Activated T-cell treated with anti-CD3 and anti-CD28 coated beads, Interleukin-2, amount 50 U/mL, for 1 hour (primary cell): ENCODE measurements around the gene HDAC4.

Source experiments
- DNase-seq: peaks from one replicate; pipeline ENCODE4 v3.0.0-alpha.2; 2020

HDAC4 gene

GRCh38 chr2:239159476-239159911 lies 241.3 kb downstream of the HDAC4 start:
- peak; percentile 3 for DNase-seq

GRCh38 chr2:239158641-239159475 lies 242.0 kb downstream of the HDAC4 start:
- peak; percentile 6 for DNase-seq

GRCh38 chr2:239157771-239158170 lies 243.0 kb downstream of the HDAC4 start:
- DNase-seq = peak; percentile 8

DNA sequence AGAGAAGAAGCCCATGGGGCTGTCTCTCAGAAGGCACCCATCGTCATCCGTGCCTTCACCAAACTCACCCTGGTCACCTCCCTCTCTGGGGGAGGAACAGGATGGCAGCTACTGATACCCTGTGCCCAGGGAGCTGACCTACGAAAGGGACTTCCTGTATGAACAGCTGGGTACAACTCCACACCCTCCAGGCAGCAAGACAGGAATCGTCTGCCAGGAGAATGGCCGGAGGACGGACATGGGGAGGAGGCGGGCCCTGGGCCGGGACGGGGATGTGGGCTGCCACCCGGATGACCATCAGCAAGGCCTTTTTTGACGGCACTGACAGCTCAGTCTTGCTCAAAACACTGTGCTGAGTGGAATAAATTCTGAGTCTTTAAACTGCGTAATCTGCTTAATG lies 243.6 kb downstream of the HDAC4 start:
- no peak for DNase-seq

GRCh38 chr2:239156516-239157265 lies 244.1 kb downstream of the HDAC4 start:
- DNase-seq = peak; percentile 16

DNA sequence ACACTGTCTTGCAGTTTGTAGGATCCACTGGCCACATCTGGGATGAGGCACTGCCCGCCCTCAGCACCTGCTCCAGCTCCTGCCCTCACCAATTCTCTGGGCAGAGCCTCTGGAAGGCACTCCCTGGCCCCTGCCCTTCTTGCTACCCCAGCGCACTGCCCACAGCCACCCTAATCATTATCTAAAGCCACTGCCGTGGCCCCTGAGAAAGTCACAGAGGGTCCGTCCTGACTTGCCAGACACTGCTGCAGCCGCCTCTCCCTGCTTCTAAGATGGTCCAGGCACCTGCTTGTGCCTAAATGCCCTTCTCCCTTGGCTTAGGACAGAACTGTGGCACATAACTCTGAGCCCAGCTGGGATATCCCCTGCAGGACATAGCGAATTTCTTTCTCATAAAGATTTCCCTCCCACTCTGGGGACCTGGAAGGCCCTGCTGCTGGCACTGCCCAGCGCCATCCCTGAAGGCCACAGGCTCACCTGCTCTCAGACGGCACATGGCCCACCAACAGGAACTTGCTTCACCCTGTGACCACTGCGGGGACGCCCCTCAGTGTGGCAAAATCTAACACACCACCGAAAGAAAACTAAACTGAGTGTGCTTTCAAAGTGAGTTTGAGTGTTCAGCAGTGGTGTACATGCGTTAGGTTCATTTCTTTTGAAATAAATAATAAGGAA lies 244.9 kb downstream of the HDAC4 start:
- DNase-seq = peak; percentile 6

GRCh38 chr2:239154971-239155805 lies 245.6 kb downstream of the HDAC4 start:
- DNase-seq = peak; percentile 12

DNA sequence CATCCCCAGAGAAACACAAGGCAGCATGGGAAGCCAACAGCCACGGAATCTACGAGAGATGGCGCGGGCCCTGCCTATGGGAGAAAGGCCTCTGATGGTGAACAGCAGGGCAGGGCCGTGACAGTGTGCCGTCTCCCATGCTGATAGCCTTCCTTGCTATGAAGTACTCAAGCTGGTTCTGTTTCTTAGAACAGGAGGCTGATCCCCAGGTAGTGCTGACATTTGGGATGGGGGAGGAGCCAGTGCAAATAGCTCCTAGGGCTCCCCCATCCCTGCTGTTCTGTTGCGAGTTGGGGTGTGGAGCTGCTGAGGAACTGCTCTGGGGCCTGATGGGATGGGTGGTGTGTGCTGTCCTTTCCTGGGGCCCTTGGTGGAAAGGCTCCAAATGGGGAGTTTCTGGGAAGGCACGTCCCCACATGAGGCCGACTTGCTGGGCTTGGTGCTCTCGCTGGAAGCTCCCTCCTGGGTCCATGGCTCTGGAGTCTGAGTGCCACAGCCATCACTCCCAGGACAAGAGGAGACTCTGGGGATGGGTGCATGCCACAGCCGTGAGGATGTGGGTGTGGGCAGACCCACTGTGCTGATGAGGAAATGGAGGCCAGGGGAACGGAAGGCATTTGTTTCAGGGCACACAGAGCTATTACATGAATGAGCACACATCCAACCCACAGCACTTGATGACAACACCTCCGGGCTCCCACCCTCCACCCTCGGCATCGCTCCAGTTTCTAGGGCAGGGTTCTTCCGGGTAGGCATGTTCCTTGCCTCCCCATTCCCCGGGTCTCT lies 246.8 kb downstream of the HDAC4 start:
- peak; percentile 12 for DNase-seq

- DNase-seq = no peak
Measured at GRCh38 chr2:239152916-239153305, 247.9 kb downstream of the HDAC4 start.

GRCh38 chr2:239152239-239152915 lies 248.4 kb downstream of the HDAC4 start:
- DNase-seq = peak; percentile 4

DNA sequence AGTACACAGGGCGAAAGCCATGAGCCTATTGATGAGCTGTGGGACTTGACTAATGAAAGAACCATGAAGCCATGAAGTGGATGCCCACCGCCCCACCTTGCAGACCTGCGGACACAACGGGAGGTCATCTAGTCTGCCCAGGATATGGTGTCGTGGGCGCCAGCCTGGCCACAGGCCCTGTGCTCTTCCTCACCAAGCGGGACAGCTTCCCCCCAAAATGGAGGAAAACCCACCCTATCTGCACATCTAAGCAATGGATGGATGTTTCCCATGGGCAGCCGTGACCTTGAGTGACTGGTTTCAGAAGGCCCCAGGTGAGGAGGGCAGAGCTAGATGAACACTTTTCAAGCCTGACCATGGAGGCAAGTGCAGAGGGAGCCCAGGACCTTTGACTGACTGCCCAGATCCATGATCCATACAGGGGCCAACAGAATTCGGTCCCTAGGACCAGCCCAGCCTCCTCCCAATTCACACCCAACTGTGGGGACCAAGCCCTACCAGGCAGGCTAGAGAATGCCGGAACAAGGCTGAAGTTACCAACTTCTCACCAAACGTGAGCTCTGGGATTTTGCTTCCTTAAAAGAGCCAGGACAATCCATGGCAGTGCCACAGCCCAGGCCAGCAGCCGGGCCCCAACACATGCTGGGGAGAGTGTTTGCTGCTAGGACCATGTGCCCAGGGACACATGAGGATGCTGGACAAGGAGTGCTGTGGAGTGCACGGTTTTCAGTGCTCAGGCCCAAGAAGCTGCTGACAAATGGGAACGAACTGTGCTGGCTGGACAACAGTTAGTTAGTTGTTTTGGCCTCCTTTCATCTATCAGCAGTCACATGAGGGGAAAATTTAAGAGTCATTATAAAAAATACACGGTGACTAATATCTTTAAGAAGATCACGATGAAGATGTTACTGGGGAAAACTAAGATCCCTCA lies 249.4 kb downstream of the HDAC4 start:
- peak; percentile 12 for DNase-seq

DNA sequence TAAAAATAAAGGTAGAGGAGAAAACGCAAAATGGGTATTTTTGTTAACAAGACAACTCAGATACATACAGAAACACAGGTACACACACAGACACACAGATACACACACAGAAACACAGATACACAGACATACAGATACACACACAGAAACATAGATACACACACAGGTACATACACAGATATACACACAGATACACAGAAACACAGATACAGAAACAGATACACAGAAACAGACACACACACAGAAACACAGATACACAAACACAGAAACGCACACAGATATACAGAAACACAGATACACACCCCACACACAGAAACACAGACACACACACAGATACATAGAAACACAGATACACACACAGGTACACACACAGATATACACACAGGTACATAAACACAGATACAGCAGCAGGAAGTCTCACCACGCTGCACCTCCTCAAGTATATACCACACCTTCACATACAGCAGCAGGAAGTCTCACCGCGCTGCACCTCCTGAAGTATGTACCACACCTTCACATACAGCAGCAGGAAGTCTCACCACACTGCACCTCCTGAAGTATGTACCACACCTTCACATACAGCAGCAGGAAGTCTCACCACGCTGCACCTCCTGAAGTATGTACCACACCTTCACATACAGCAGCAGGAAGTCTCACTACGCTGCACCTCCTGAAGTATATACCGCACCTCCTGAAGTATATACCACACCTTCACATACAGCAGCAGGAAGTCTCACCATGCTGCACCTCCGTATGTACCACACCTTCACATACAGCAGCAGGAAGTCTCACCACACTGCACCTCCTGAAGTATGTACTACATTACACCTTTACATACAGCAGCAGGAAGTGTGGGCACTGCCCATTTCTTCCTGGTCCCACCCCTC lies 250.5 kb downstream of the HDAC4 start:
- DNase-seq = peak; percentile 17

DNA sequence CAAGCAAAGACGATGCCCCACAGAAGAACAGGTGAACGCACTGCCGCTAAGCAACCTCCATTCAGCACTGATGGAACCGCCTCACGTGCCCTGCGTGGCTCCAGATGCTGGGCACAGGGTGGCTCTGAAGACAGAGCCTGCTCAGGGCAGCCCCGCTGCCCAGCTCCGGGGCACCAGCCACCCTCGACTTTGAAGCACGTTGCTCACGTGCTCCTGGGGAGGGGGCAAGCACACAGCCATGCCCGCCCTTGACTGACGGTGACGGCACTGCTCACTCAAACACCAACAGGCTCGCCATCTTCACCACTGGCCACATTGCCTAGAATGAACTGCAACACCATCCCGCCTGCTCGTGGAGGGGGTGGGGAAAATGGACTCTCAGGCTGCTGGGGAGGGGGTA lies 251.3 kb downstream of the HDAC4 start:
- DNase-seq = peak; percentile 14

- no peak for DNase-seq
Measured at GRCh38 chr2:239148495-239149200, 252.2 kb downstream of the HDAC4 start.

DNA sequence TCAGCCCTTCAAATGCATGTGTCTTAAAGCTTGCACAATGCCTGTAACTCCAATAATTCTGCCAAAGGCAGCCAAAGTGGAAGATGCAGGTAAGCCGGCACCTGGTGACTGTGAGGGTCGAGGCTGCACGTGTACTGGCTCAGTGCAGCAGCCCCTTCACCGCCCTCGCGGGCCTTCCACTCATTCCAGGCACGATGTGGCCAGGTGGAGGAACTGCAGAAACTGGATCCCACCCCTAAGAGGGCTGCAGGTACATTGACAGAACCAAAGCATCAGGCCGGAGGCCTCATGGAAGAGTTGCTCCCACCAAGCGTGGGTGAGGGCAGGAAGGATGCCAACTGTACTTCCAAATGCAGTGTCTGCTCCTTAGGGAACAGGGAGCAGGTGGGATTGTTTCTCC lies 253.4 kb downstream of the HDAC4 start:
- DNase-seq = no peak

GRCh38 chr2:239146741-239147181 lies 254.1 kb downstream of the HDAC4 start:
- DNase-seq = no peak

DNA sequence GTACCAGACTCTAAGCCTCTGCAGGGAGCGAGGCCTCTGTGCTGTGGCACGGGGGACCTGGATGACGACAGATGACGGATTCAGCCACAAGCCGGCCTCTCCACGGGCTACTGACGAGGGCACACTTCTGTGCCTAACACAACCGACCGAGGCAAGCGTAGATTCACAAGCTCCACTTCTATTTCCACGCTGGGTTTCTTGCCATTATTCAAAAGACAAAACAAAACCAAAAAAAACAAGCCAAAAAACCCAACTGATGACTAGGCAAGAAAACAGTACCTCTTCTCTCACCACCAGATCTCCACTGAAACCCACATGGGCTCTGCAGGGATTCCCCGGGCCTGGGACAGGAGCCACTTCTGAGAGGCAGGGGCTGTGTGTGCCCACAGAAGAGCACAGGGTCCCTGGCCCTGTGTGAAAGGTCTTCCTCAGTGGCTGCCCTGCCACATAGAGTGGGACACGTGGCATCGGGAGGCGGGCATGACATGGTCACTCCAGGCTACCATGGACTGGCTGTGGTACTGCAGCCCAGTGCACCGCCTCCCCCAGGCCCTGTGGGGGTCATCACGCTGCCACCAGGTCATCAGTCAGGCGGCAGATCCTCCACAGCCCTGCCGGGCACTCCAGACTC lies 254.7 kb downstream of the HDAC4 start:
- no peak for DNase-seq

GRCh38 chr2:239145601-239146000 lies 255.2 kb downstream of the HDAC4 start:
- no peak for DNase-seq
